SK-N-SH (cell line): Measurements from ENCODE around the gene ZNF750. TPM values are rescaled to one million over a fixed set of nuclear protein-coding genes. Genes with fewer than 3 reads are reported as not detected.

Experiments used
- CTCF ChIA-PET: fragments of 300-600, 350-600 bp; formaldehyde crosslinking; extraction: SDS; loops from one replicate; lab custom pipeline; 2021; lab: Yijun Ruan, JAX
- POLR2A ChIA-PET: fragments of 350-600 bp; sonication (Branson Sonifier 250); formaldehyde crosslinking; extraction: SDS; loops from one replicate; lab custom pipeline; 2020; ENCODE audit warnings: antibody characterized with exemption, inconsistent platforms; lab: Yijun Ruan, JAX
- DNase-seq: peaks from one replicate; pipeline ENCODE4 v3.0.0; 2012
- H2AFZ ChIP-seq: fragments of 200-600 bp; sonication (generic); 2 replicates; pipeline ENCODE4 v1.8.1; 2016; ENCODE audit warnings: antibody characterized with exemption, mild to moderate bottlenecking, low read depth
- H3F3A ChIP-seq: fragments of 200-600 bp; sonication (generic); replicated peaks from 2 replicates; pipeline ENCODE3; 2016; ENCODE audit warnings: antibody characterized with exemption, mild to moderate bottlenecking; ENCODE audit not compliant: insufficient read depth
- H3K27ac ChIP-seq, 2 experiments: fragments of 200-500 bp in 1 of 2; fragments of 200-600 bp in 1 of 2; sonication (Bioruptor generic) in 1 of 2; sonication (generic), shearing (Covaris generic) in 1 of 2; 2 replicates each; pipeline versions ENCODE4 v1.5.1 to v1.6.1; 2014 to 2016; ENCODE audit warnings: low read depth in 2 of 2, inconsistent platforms in 1 of 2, low read length in 1 of 2, mild to moderate bottlenecking in 1 of 2, mixed read lengths in 1 of 2
- H3K27me3 ChIP-seq: fragments of 200-600 bp; sonication (generic), shearing (Covaris generic); 2 replicates; pipeline ENCODE4 v1.6.1; 2016; ENCODE audit warnings: mixed run types; ENCODE audit not compliant: insufficient read depth
- H3K36me3 ChIP-seq, 2 experiments: fragments of 200-500 bp in 1 of 2; fragments of 200-600 bp in 1 of 2; sonication (Bioruptor generic) in 1 of 2; sonication (generic) in 1 of 2; replicated peaks in 1 of 2; 2 replicates each; pipeline versions ENCODE3 to v1.5.1; 2014 to 2016; ENCODE audit warnings: low read length in 1 of 2, mild to moderate bottlenecking in 1 of 2; ENCODE audit not compliant: insufficient read depth in 2 of 2, control insufficient read depth in 1 of 2
- H3K4me1 ChIP-seq, 2 experiments: fragments of 200-500 bp in 1 of 2; fragments of 200-600 bp in 1 of 2; sonication (Bioruptor generic) in 1 of 2; sonication (generic), shearing (Covaris generic) in 1 of 2; 2 replicates each; pipeline versions ENCODE4 v1.5.1 to v1.6.1; 2014 to 2016; ENCODE audit warnings: low read depth in 1 of 2, low read length in 1 of 2, mixed run types in 1 of 2; ENCODE audit not compliant: insufficient read depth in 2 of 2, control insufficient read depth in 1 of 2
- H3K4me2 ChIP-seq: fragments of 200-600 bp; sonication (generic), shearing (Covaris generic); 2 replicates; pipeline ENCODE4 v1.6.1; 2017; ENCODE audit warnings: mixed run types
- H3K4me3 ChIP-seq, 2 experiments: fragments of 200-500 bp in 1 of 2; fragments of 200-600 bp in 1 of 2; sonication (Bioruptor generic) in 1 of 2; sonication (generic), shearing (Covaris generic) in 1 of 2; 2 replicates each; pipeline versions ENCODE4 v1.5.1 to v1.8.1; 2014 to 2016; ENCODE audit warnings: low read depth in 2 of 2, inconsistent platforms in 1 of 2, low read length in 1 of 2, mild to moderate bottlenecking in 1 of 2, mixed read lengths in 1 of 2, moderate library complexity in 1 of 2
- H3K79me2 ChIP-seq: fragments of 200-600 bp; sonication (generic); 2 replicates; pipeline ENCODE4 v1.8.1; 2017; ENCODE audit warnings: mild to moderate bottlenecking; ENCODE audit not compliant: insufficient read depth
- H3K9ac ChIP-seq: fragments of 200-600 bp; sonication (generic); 2 replicates; pipeline ENCODE4 v1.6.1; 2017; ENCODE audit warnings: mixed run types
- H3K9me2 ChIP-seq: fragments of 200-600 bp; sonication (generic); 2 replicates; pipeline ENCODE4 v1.6.1; 2017; ENCODE audit warnings: mixed run types
- H3K9me3 ChIP-seq: fragments of 200-600 bp; sonication (generic); 2 replicates; pipeline ENCODE4 v1.6.1; 2017; ENCODE audit warnings: mixed run types, mild to moderate bottlenecking, moderate library complexity
- H4K20me1 ChIP-seq: fragments of 200-600 bp; sonication (generic); 2 replicates; pipeline ENCODE4 v1.6.1; 2017; ENCODE audit warnings: mild to moderate bottlenecking, mixed run types; ENCODE audit not compliant: insufficient read depth
- CHD2 ChIP-seq: fragments of 150-350 bp; IDR thresholded peaks from 2 replicates; pipeline ENCODE4 v1.6.1; 2018; ENCODE audit warnings: low read length; ENCODE audit not compliant: partially characterized antibody
- FOXM1 ChIP-seq: IDR thresholded peaks from 2 replicates; pipeline ENCODE4 v1.4.0; 2012; ENCODE audit warnings: low read depth, mild to moderate bottlenecking
- GATA2 ChIP-seq: sonication (generic); formaldehyde crosslinking; IDR thresholded peaks from 2 replicates; pipeline ENCODE4 v1.5.0; 2020; ENCODE audit warnings: mild to moderate bottlenecking, missing genetic modification reagents
- IRF3 ChIP-seq: fragments of 150-350 bp; IDR thresholded peaks from 2 replicates; pipeline ENCODE4 v1.6.1; 2016; ENCODE audit warnings: mild to moderate bottlenecking, low read depth, low read length
- MAX ChIP-seq: IDR thresholded peaks from 2 replicates; pipeline ENCODE4 v1.4.0; 2012; ENCODE audit warnings: low read depth
- MEF2A ChIP-seq: IDR thresholded peaks from 2 replicates; pipeline ENCODE4 v1.4.0; 2012; ENCODE audit warnings: low read depth, borderline replicate concordance
- MXI1 ChIP-seq: IDR thresholded peaks from 2 replicates; pipeline ENCODE4 v1.6.1; 2012; ENCODE audit warnings: mild to moderate bottlenecking, low read depth, low read length, improper control_type of control experiment
- NFIC ChIP-seq: IDR thresholded peaks from 2 replicates; pipeline ENCODE4 v1.4.0; 2012; ENCODE audit warnings: borderline replicate concordance
- PBX3 ChIP-seq: IDR thresholded peaks from 2 replicates; pipeline ENCODE4; 2012
- POLR2AphosphoS5 ChIP-seq: IDR thresholded peaks from 2 replicates; pipeline ENCODE4 v1.6.1; 2012; ENCODE audit warnings: low read depth, low read length
- RAD21 ChIP-seq: IDR thresholded peaks from 2 replicates; pipeline ENCODE4 v1.6.1; 2012; ENCODE audit warnings: mild to moderate bottlenecking, low read length
- REST ChIP-seq: IDR thresholded peaks from 2 replicates; pipeline ENCODE4 v1.6.1; 2012; ENCODE audit warnings: mild to moderate bottlenecking, low read depth, low read length, moderate library complexity
- RXRA ChIP-seq: IDR thresholded peaks from 2 replicates; pipeline ENCODE4 v1.4.0; 2012; ENCODE audit warnings: low read depth, mild to moderate bottlenecking, borderline replicate concordance
- SMC3 ChIP-seq: IDR thresholded peaks from 2 replicates; pipeline ENCODE4 v1.6.1; 2012; ENCODE audit warnings: low read depth, low read length, improper control_type of control experiment
- TAF1 ChIP-seq: IDR thresholded peaks from 2 replicates; pipeline ENCODE4 v1.6.1; 2012; ENCODE audit warnings: low read depth, mild to moderate bottlenecking, low read length, moderate library complexity, borderline replicate concordance
- TCF12 ChIP-seq: IDR thresholded peaks from 2 replicates; pipeline ENCODE4 v1.4.0; 2012
- WGBS: methylation state at CpG from one replicate; pipeline ENCODE4 v1.1.6; 2017; ENCODE audit warnings: low lambda C conversion rate; 5-methylcytosine and 5-hydroxymethylcytosine counted together
- polyA plus RNA-seq, 3 experiments: library from polyadenylated mRNA; depleted of rRNA; stranded (reverse); fragments of >200 nt; gene quantifications; 2 replicates each; pipeline ENCODE4 v1.2.3, GENCODE V29; 2012

The ZNF750 gene
- polyA plus RNA-seq, 1 of the 3 experiments (the other 2 are of a cell fraction): not detected

- H3K4me3 ChIP-seq: no peak overlapping the region
- TF ChIP-seq POLR2AphosphoS5 (no peak), IRF3 (no peak), CHD2 (no peak), PBX3 (no peak), RAD21 (no peak), MAX (no peak), SMC3 (no peak), REST (no peak), RXRA (no peak), FOXM1 (no peak), MEF2A (no peak), TCF12 (no peak), MXI1 (no peak), GATA2 (CRISPR knock-in tag) (no peak), TAF1 (no peak), NFIC (no peak)
- H3K27ac ChIP-seq: no peak overlapping the region
- DNase-seq: no peak
- ChIA-PET POLR2A (no interaction called here), CTCF (interaction anchor here (1.0 to 1.5 kb wide), 2 partner anchors 33 to 80 kb away, joined by 3 to 5 read pairs; no protein-coding TSS in a partner anchor)
- H3K9me2 ChIP-seq: no peaks in the 10 kb centered on the region
- peaks cover 10% of the 10 kb centered on the region for H3F3A ChIP-seq
- no peak overlapping the region for H3K9ac ChIP-seq
- H4K20me1 ChIP-seq: peaks cover 7% of the 10 kb centered on the region
- H2AFZ ChIP-seq: no peak overlapping the region
- H3K79me2 ChIP-seq: peaks cover 37% of the 10 kb centered on the region; the same call in 1 of the 2 replicates
- H3K27me3 ChIP-seq: no peaks in the 10 kb centered on the region
- WGBS: over 99% methylated on average over 12 of the region's 12 CpGs
- peaks cover 32 to 57% of the 10 kb centered on the region in 2 experiments for H3K4me1 ChIP-seq
- H3K4me2 ChIP-seq: no peak overlapping the region
- H3K36me3 ChIP-seq: peaks cover 0 to 4% of the 10 kb centered on the region in 2 experiments
- H3K9me3 ChIP-seq: no peaks in the 10 kb centered on the region
Observed at GRCh38 chr17:82861393-82861775, 21.6 kb upstream of the ZNF750 start.
